ENCODE measurements around the gene KRT33B. TPM values are rescaled to one million over a fixed set of nuclear protein-coding genes. Genes with fewer than 3 reads are reported as not detected.

KRT33B gene
- polyA plus RNA-seq, 3 donors: not detected

GRCh38 chr17:41327411-41328120 is 42.0 kb downstream of the KRT33B start:
- Histone ChIP-seq H3K36me3 (replicated peaks in 1 of 2; ENCODE audit: control insufficient read depth in 1 of 2, insufficient read depth in 2 of 2, low read length in 2 of 2) (no peaks in the 10 kb centered on the region), H3K79me2 (ENCODE audit: insufficient read depth, low read length) (no peaks in the 10 kb centered on the region), H3K27me3 (ENCODE audit: control insufficient read depth in 2 of 2, insufficient read depth in 2 of 2, low read length in 2 of 2) (no peaks in the 10 kb centered on the region), H3K4me2 (replicated peaks; ENCODE audit: extremely low read depth, low read length, poor library complexity, severe bottlenecking) (no peak overlapping the region), H4K20me1 (ENCODE audit: insufficient read depth, low read length) (no peaks in the 10 kb centered on the region), H3K9me3 (replicated peaks in 1 of 2; ENCODE audit: control insufficient read depth in 1 of 2, insufficient read depth in 1 of 2, low read length in 2 of 2) (no peaks in the 10 kb centered on the region), H3K27ac (ENCODE audit: low read depth in 1 of 2, low read length in 2 of 2) (no peak overlapping the region), H2AFZ (ENCODE audit: insufficient read depth, low read depth, low read length, poor library complexity, severe bottlenecking) (peak overlapping the region; percentile 5), H3K4me1 (ENCODE audit: control insufficient read depth in 1 of 2, insufficient read depth in 2 of 2, low read length in 2 of 2) (peaks cover 0 to 7% of the 10 kb centered on the region in 2 donors), H3K4me3 (replicated peaks in 1 of 3; ENCODE audit: low read depth in 2 of 3, low read length in 3 of 3) (no peak overlapping the region), H3K9ac (ENCODE audit: insufficient read depth, low read length, poor library complexity, severe bottlenecking) (peak overlapping the region; percentile 25)
- H3K27ac Mint-ChIP-seq: peak overlapping the region in 2 of 7 donors; percentile 65 to 77
- intact Hi-C loops (cut with micrococcal nuclease): loop anchor here in 1 of 2 donors (10.0 kb wide), 1 partner anchor 423 kb away; no protein-coding TSS in a partner anchor
- H3K9me3 Mint-ChIP-seq: no peaks in the 10 kb centered on the region
- no peak for DNase-seq
- no peaks in the 10 kb centered on the region for H3K36me3 Mint-ChIP-seq
- no peak overlapping the region for H3K4me3 Mint-ChIP-seq
- peaks cover 0 to 3% (median 2%) of the 10 kb centered on the region in 3 donors for H3K27me3 Mint-ChIP-seq (ENCODE audit: low read depth in 3 of 3)
- 87% methylated on average over 6 of the region's 8 CpGs for WGBS (ENCODE audit: insufficient coverage)
- peaks cover 10% of the 10 kb centered on the region for H3K4me1 Mint-ChIP-seq
- no peak for TF ChIP-seq CTCF (IDR thresholded peaks at IDR 0.05)

GRCh38 chr17:41326173-41327145 is 43.2 kb downstream of the KRT33B start:
- H3K79me2 ChIP-seq (ENCODE audit: insufficient read depth, low read length): no peaks in the 10 kb centered on the region
- H3K36me3 ChIP-seq (replicated peaks in 1 of 2; ENCODE audit: control insufficient read depth in 1 of 2, insufficient read depth in 2 of 2, low read length in 2 of 2): no peaks in the 10 kb centered on the region
- peaks cover 0 to 7% of the 10 kb centered on the region in 2 donors for H3K4me1 ChIP-seq (ENCODE audit: control insufficient read depth in 1 of 2, insufficient read depth in 2 of 2, low read length in 2 of 2)
- no peaks in the 10 kb centered on the region for H3K9me3 ChIP-seq (replicated peaks in 1 of 2; ENCODE audit: control insufficient read depth in 1 of 2, insufficient read depth in 1 of 2, low read length in 2 of 2)
- H3K27ac Mint-ChIP-seq: peak overlapping the region in 1 of 7 donors; percentile 30
- peak overlapping the region; percentile 5 for H2AFZ ChIP-seq (ENCODE audit: insufficient read depth, low read depth, low read length, poor library complexity, severe bottlenecking)
- 46% methylated on average over 14 of the region's 18 CpGs for WGBS (ENCODE audit: insufficient coverage)
- intact Hi-C loops (cut with micrococcal nuclease): loop anchor here in 1 of 2 donors (10.0 kb wide), 1 partner anchor 422 kb away; no protein-coding TSS in a partner anchor
- no peak overlapping the region for H3K4me3 Mint-ChIP-seq
- H3K9me3 Mint-ChIP-seq: no peaks in the 10 kb centered on the region
- H3K36me3 Mint-ChIP-seq: no peaks in the 10 kb centered on the region
- H4K20me1 ChIP-seq (ENCODE audit: insufficient read depth, low read length): no peaks in the 10 kb centered on the region
- peaks cover 0 to 3% (median 0%) of the 10 kb centered on the region in 3 donors for H3K27me3 Mint-ChIP-seq (ENCODE audit: low read depth in 3 of 3)
- no peak for TF ChIP-seq CTCF (IDR thresholded peaks at IDR 0.05)
- H3K4me1 Mint-ChIP-seq: peaks cover 10% of the 10 kb centered on the region
- no peak overlapping the region for H3K4me3 ChIP-seq (replicated peaks in 1 of 3; ENCODE audit: low read depth in 2 of 3, low read length in 3 of 3)
- H3K27ac ChIP-seq (ENCODE audit: low read depth in 1 of 2, low read length in 2 of 2): no peak overlapping the region
- DNase-seq: no peak
- H3K27me3 ChIP-seq (ENCODE audit: control insufficient read depth in 2 of 2, insufficient read depth in 2 of 2, low read length in 2 of 2): no peaks in the 10 kb centered on the region
- H3K4me2 ChIP-seq (replicated peaks; ENCODE audit: extremely low read depth, low read length, poor library complexity, severe bottlenecking): no peak overlapping the region
- peak overlapping the region; percentile 25 for H3K9ac ChIP-seq (ENCODE audit: insufficient read depth, low read length, poor library complexity, severe bottlenecking)

Data from CD14-positive monocyte (primary cell).